ENCODE results near the gene PPFIA2. TPM values are rescaled to one million over a fixed set of nuclear protein-coding genes. Genes with fewer than 3 reads are reported as not detected.

PPFIA2 gene
- total RNA-seq, 2 donors from 2014 or later = not detected

GRCh38 chr12:81340910-81341309, 418.2 kb downstream of the PPFIA2 start:
- Mint-ChIP-seq H3K27me3 (no peaks in the 10 kb centered on the region), H3K36me3 (ENCODE audit: low read depth) (no peaks in the 10 kb centered on the region), H3K4me3 (no peak overlapping the region), H3K9me3 (peaks cover 10% of the 10 kb centered on the region), H3K27ac (no peak overlapping the region), H3K4me1 (no peaks in the 10 kb centered on the region)
- ATAC-seq (replicated peaks) = no peak

- Mint-ChIP-seq H3K27ac (no peak overlapping the region), H3K9me3 (peaks cover 7% of the 10 kb centered on the region), H3K27me3 (no peaks in the 10 kb centered on the region), H3K4me1 (no peaks in the 10 kb centered on the region), H3K36me3 (ENCODE audit: low read depth) (no peaks in the 10 kb centered on the region), H3K4me3 (no peak overlapping the region)
- ATAC-seq (replicated peaks) = no peak
Observed at GRCh38 chr12:81339071-81339470, 420.1 kb downstream of the PPFIA2 start.

DNA sequence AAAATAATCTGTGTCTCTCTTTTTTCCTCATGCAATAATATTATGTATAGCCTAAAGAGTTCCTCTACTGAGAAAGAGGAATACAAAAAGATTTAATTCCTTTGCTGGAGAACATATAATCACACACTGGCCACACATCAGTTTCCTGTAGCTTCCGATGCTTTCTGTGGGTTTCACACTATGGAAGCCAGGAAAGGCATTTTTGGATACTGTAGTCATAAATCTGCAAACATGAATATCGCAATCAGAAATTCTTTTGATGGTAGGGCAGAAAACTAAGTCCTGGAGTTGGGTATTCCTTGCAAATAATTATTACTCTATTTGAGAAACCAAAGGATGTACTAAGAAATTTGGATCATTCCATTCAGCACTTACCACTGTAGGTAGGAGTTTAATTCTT, 421.3 kb downstream of the PPFIA2 start:
- H3K27me3 Mint-ChIP-seq = no peaks in the 10 kb centered on the region
- no peak overlapping the region for H3K4me3 Mint-ChIP-seq
- no peak for ATAC-seq (replicated peaks)
- H3K36me3 Mint-ChIP-seq (ENCODE audit: low read depth) = no peaks in the 10 kb centered on the region
- H3K9me3 Mint-ChIP-seq = peaks cover 7% of the 10 kb centered on the region
- no peak overlapping the region for H3K27ac Mint-ChIP-seq
- no peaks in the 10 kb centered on the region for H3K4me1 Mint-ChIP-seq

DNA sequence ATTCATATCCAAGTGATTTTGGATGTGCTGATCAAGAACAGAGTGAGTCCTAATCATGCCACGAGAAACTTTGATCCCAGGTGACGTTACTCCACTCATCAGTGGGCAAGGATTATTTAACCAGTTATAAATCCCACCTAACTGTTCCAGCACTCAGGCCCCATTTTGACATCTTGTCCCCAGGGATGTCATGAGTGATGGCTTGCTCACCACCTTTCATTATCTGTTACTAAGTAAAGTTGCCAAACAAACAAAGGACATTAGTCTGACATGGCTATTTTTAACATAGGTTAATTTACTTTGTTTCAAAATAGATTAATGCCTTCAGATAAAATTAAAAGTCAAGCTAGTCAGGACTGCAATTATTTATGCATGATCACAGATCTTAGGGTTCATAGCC, 425.3 kb downstream of the PPFIA2 start:
- Mint-ChIP-seq H3K36me3 (ENCODE audit: low read depth) (no peaks in the 10 kb centered on the region), H3K4me3 (no peak overlapping the region), H3K9me3 (peaks cover 13% of the 10 kb centered on the region), H3K4me1 (no peaks in the 10 kb centered on the region), H3K27me3 (no peaks in the 10 kb centered on the region), H3K27ac (no peak overlapping the region)
- ATAC-seq (replicated peaks) = no peak

- Mint-ChIP-seq H3K36me3 (ENCODE audit: low read depth) (no peaks in the 10 kb centered on the region), H3K27ac (no peak overlapping the region), H3K4me3 (no peak overlapping the region), H3K27me3 (no peaks in the 10 kb centered on the region), H3K4me1 (no peaks in the 10 kb centered on the region), H3K9me3 (peaks cover 11% of the 10 kb centered on the region)
- no peak for ATAC-seq (replicated peaks)
Observed at GRCh38 chr12:81332054-81332453, 427.1 kb downstream of the PPFIA2 start.

GRCh38 chr12:81330480-81330879, 428.7 kb downstream of the PPFIA2 start:
- no peaks in the 10 kb centered on the region for H3K27me3 Mint-ChIP-seq

DNA sequence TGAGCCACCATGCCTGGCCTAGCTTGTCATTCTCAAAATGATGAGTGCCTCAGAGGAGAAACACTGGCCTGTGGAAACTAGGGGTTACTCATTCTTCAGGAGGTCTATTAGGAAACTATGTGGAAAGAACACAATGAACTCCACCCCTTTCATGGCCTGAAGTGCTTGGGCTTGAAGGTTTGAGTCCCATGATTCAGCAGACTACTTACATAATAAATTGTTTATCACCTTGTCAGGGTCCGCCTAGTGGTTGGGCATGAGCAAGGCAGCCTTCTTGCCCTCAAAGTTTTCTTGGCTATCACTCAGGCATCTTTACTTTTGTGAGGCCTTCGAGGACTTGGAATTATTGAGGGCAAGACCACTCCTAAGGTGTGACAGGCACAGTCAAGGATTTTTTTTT, 430.1 kb downstream of the PPFIA2 start:
- peaks cover 8% of the 10 kb centered on the region for H3K9me3 Mint-ChIP-seq
- H3K36me3 Mint-ChIP-seq (ENCODE audit: low read depth) = no peaks in the 10 kb centered on the region
- no peak for ATAC-seq (replicated peaks)
- no peak overlapping the region for H3K4me3 Mint-ChIP-seq
- H3K27ac Mint-ChIP-seq = no peak overlapping the region
- no peaks in the 10 kb centered on the region for H3K27me3 Mint-ChIP-seq
- no peaks in the 10 kb centered on the region for H3K4me1 Mint-ChIP-seq

More at GRCh38 chr12:81330480-81330879, 428.7 kb downstream of the PPFIA2 start:
- ATAC-seq (replicated peaks) = no peak
- H3K4me1 Mint-ChIP-seq = no peaks in the 10 kb centered on the region
- H3K27ac Mint-ChIP-seq = no peak overlapping the region
- peaks cover 8% of the 10 kb centered on the region for H3K9me3 Mint-ChIP-seq
- H3K4me3 Mint-ChIP-seq = no peak overlapping the region
- H3K36me3 Mint-ChIP-seq (ENCODE audit: low read depth) = no peaks in the 10 kb centered on the region

DNA sequence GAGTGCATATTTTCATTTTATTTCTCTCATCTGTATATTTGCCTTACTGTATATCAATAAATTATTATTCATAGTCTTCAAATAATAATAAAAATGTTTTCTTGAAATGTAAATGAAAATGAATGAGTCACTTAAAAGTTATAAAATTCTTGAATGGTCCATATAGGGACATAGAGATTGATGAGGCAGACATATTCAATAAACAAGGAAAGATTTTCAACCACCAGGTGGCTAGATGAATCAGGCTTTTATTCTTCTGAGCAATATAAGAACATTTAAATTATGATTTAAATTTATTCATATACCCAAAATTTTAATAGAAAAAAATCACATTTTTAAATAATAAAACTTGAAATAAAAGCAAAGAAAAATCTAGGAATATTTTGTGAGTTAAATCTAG, 431.7 kb downstream of the PPFIA2 start:
- Mint-ChIP-seq H3K27ac (no peak overlapping the region), H3K9me3 (peaks cover 8% of the 10 kb centered on the region), H3K4me3 (no peak overlapping the region), H3K27me3 (no peaks in the 10 kb centered on the region), H3K4me1 (no peaks in the 10 kb centered on the region), H3K36me3 (ENCODE audit: low read depth) (no peaks in the 10 kb centered on the region)
- no peak for ATAC-seq (replicated peaks)

DNA sequence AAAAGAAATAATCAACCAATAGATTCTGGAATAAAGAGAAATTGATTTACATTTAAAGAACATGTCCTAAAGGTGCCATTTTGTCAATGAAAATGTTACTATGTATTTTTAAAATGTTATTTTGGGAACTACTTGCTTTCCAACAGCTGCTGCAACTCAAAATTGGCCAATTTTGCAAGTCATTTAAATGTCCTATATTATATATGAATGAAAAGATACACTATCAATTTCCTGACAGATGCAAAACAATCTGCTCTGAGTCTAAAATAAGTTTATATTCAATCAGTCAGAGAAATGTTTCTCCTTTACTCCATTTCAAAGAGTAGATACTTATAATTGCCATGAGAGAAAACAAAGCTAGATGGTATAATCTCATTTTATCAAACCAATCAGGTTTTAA, 434.1 kb downstream of the PPFIA2 start:
- no peak overlapping the region for H3K4me3 Mint-ChIP-seq
- no peak for ATAC-seq (replicated peaks)
- no peaks in the 10 kb centered on the region for H3K4me1 Mint-ChIP-seq
- H3K36me3 Mint-ChIP-seq (ENCODE audit: low read depth) = no peaks in the 10 kb centered on the region
- H3K27ac Mint-ChIP-seq = no peak overlapping the region
- H3K9me3 Mint-ChIP-seq = peaks cover 7% of the 10 kb centered on the region
- no peaks in the 10 kb centered on the region for H3K27me3 Mint-ChIP-seq

- no peak for ATAC-seq (replicated peaks)
- Mint-ChIP-seq H3K27ac (no peak overlapping the region), H3K27me3 (no peaks in the 10 kb centered on the region), H3K4me1 (no peaks in the 10 kb centered on the region), H3K36me3 (ENCODE audit: low read depth) (no peaks in the 10 kb centered on the region), H3K4me3 (no peak overlapping the region), H3K9me3 (no peaks in the 10 kb centered on the region)
Observed at GRCh38 chr12:81314903-81315531, 444.1 kb downstream of the PPFIA2 start.

- Mint-ChIP-seq H3K27me3 (no peaks in the 10 kb centered on the region), H3K9me3 (peaks cover 16% of the 10 kb centered on the region), H3K4me1 (no peaks in the 10 kb centered on the region), H3K4me3 (no peak overlapping the region), H3K27ac (no peak overlapping the region), H3K36me3 (ENCODE audit: low read depth) (no peaks in the 10 kb centered on the region)
- no peak for ATAC-seq (replicated peaks)
Observed at GRCh38 chr12:81303935-81304334, 455.2 kb downstream of the PPFIA2 start.

- Mint-ChIP-seq H3K27ac (no peak overlapping the region), H3K4me1 (no peaks in the 10 kb centered on the region), H3K36me3 (ENCODE audit: low read depth) (no peaks in the 10 kb centered on the region), H3K27me3 (no peaks in the 10 kb centered on the region), H3K4me3 (no peak overlapping the region), H3K9me3 (peaks cover 6% of the 10 kb centered on the region)
- no peak for ATAC-seq (replicated peaks)
Observed at GRCh38 chr12:81300454-81300853, 458.7 kb downstream of the PPFIA2 start.

DNA sequence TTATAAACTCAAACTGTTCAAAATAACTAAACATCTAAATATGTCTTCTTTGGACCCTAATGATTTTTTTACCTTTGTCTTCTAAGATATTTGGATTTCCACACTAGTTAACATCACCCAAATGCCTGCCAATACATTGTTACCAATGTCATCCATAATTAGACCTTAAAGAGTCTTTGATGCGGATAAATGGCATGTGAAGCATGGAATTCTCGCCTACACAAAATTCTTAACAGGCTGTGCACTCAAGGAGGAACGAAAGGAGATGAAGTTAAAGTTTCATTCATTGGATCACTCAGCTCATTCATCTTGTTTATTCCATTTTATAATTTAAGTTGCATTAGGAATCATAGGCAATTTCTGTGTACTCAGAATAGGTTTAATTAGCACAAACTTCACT, 461.5 kb downstream of the PPFIA2 start:
- Mint-ChIP-seq H3K27me3 (no peaks in the 10 kb centered on the region), H3K9me3 (peaks cover 4% of the 10 kb centered on the region), H3K27ac (no peak overlapping the region), H3K4me3 (no peak overlapping the region), H3K4me1 (no peaks in the 10 kb centered on the region), H3K36me3 (ENCODE audit: low read depth) (no peaks in the 10 kb centered on the region)
- ATAC-seq (replicated peaks) = no peak

- Mint-ChIP-seq H3K4me1 (no peaks in the 10 kb centered on the region), H3K27me3 (no peaks in the 10 kb centered on the region), H3K36me3 (ENCODE audit: low read depth) (no peaks in the 10 kb centered on the region), H3K9me3 (peaks cover 3% of the 10 kb centered on the region), H3K27ac (no peak overlapping the region), H3K4me3 (no peak overlapping the region)
- no peak for ATAC-seq (replicated peaks)
Observed at GRCh38 chr12:81296556-81297305, 462.4 kb downstream of the PPFIA2 start.

DNA sequence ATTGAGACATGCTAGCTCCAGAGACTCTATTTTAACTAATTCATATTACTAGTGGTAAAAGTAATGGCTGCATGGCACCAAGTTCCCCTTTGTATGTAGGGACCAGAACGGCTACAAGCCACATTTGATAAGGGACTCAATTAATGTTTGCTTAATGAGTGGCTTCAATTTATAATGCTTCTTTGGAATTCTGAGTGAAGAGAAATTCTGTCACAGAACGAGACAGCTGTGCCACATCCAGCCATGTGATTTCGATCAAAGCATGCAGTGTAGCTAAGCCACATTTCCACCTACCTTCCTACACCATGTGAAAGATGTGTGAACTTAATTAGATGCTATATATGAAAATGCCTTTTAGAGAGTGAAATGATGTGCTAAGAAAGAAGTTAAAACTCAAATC, 463.9 kb downstream of the PPFIA2 start:
- Mint-ChIP-seq H3K27me3 (no peaks in the 10 kb centered on the region), H3K27ac (no peak overlapping the region), H3K4me1 (no peaks in the 10 kb centered on the region), H3K36me3 (ENCODE audit: low read depth) (no peaks in the 10 kb centered on the region), H3K9me3 (no peaks in the 10 kb centered on the region), H3K4me3 (no peak overlapping the region)
- no peak for ATAC-seq (replicated peaks)
